GM12801 (cell line): Measurements from ENCODE around the gene CLEC1B.

Experiments
- CTCF ChIP-seq: IDR thresholded peaks from one replicate; pipeline ENCODE4 v1.5.1; 2011; ENCODE audit warnings: control low read depth; ENCODE audit not compliant: insufficient read length; ENCODE audit errors: extremely low read depth

Gene CLEC1B

DNA sequence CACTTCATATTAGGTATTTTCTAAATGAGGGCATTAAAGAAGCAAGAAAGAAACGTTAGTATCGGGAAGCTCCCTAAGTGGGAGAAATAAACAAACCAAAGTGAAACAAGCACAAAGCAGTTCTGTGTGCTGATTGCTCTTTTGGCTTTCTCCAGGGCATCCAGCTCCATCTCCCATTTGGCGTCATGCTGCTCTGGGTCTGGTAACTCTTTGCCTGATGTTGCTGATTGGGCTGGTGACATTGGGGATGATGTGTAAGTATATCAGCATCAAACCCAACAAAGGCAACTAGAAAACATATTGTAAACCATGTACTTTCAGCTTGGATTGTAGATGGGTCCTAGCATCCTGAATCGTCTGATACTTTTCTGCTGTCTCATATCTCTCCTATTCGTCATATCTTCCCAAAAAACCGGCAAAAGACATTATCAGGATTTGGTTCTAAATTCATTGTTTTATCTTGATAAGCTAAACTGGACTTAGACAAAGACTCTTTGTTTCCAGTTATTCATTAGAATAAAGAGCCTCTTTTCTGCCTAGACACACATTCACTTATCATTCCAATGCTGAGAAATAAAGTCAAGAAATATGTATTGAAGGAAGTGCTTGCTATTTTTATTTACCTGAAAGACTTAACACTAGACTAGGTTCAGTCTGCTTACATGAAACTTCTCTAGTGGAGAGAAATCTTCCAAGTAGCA is 13.9 kb upstream of the CLEC1B start:
- no peak for TF ChIP-seq CTCF

DNA sequence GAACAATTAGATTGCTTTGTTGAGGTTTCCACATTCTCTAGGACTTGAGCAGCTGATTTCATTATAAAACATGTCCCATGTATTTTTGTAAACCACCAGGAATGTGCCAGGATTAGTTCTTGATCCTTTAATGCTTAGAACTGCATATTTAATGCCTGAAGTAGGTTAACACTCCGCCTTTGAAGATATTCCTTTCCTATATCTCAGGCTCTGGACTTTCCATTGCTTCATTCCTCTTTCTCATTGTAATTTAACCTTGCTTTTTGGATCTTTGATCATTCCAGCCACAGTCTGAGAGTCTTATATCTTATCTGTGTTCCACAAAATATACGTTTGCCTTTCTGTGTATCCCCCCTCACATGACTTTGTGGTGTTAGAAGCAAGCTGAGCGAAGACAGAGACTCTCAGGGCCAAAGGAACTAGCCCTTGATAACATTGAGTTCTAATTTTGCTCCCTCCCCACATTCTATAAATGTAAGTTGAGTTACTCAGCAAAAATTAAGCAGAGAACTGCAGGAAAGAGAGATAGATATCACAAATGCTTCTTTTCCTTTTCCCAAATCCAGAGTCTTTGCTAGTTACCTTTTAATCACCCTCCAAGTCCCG is 2.4 kb upstream of the CLEC1B start:
- TF ChIP-seq CTCF, result no peak

DNA sequence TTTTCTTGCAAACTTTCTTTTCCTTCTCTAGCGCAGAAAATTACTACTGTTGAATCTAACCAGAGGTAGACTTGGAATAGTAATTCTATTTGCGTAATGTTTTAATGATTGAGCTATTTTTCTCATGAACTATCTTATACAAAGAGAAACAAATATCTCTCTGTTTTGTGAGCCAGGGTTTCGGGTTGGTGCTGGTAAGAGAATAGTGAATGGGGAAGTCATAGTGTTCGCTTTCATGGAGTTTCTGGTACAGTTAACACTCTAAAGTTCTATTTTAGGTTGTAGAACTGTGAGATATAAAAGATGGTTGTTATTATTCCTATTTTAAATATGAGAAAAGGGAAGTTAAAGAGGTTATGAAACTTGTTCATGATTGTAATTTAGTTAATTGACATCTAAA is 6.6 kb downstream of the CLEC1B start:
- TF ChIP-seq CTCF, result no peak

GRCh38 chr12:9991876-9992275 is 7.0 kb downstream of the CLEC1B start:
- TF ChIP-seq CTCF, result no peak

GRCh38 chr12:9980126-9980525 is 18.8 kb downstream of the CLEC1B start:
- TF ChIP-seq CTCF, result no peak

- no peak for TF ChIP-seq CTCF
Measured at GRCh38 chr12:9977916-9978315, 21.0 kb downstream of the CLEC1B start.

- TF ChIP-seq CTCF, result no peak
Measured at GRCh38 chr12:9975614-9976013, 23.3 kb downstream of the CLEC1B start.
